Astrocyte (in vitro differentiated cells and primary cell): ENCODE results near the gene GABBR2. TPM values are rescaled to one million over a fixed set of nuclear protein-coding genes. Genes with fewer than 3 reads are reported as not detected.

ENCODE experiments used
- DNase-seq: peaks from one replicate; pipeline ENCODE4 v3.0.0-alpha.2; 2010; ENCODE audit warnings: low read depth
- FAIRE-seq: peaks from 2 replicates; lab custom pipeline; 2011; peaks lifted over from hg19 to GRCh38; lab: Jason Lieb, UNC
- H2AFZ ChIP-seq: 2 replicates; pipeline ENCODE4 v1.6.0; 2012; ENCODE audit warnings: low read depth, low read length, inconsistent platforms
- H3K27ac ChIP-seq: 2 replicates; pipeline ENCODE4 v1.5.1; 2011; ENCODE audit warnings: low read depth, low read length, inconsistent platforms
- H3K27me3 ChIP-seq: 2 replicates; pipeline ENCODE4 v1.6.0; 2011; ENCODE audit warnings: low read length, inconsistent platforms; ENCODE audit not compliant: insufficient read depth
- H3K36me3 ChIP-seq: 2 replicates; pipeline ENCODE4 v1.5.1; 2011; ENCODE audit warnings: low read length, inconsistent platforms; ENCODE audit not compliant: insufficient read depth
- H3K4me1 ChIP-seq: 2 replicates; pipeline ENCODE4 v1.5.1; 2011; ENCODE audit warnings: low read length, inconsistent platforms; ENCODE audit not compliant: insufficient read depth
- H3K4me2 ChIP-seq: 2 replicates; pipeline ENCODE4 v1.6.0; 2012; ENCODE audit warnings: low read length, inconsistent platforms
- H3K4me3 ChIP-seq: 2 replicates; pipeline ENCODE4 v1.5.1; 2011; ENCODE audit warnings: low read depth, mild to moderate bottlenecking, low read length, inconsistent platforms; ENCODE audit not compliant: insufficient read depth
- H3K79me2 ChIP-seq: 2 replicates; pipeline ENCODE4 v1.6.0; 2012; ENCODE audit warnings: mild to moderate bottlenecking, low read length, inconsistent platforms; ENCODE audit not compliant: insufficient read depth
- H3K9ac ChIP-seq: 2 replicates; pipeline ENCODE4 v1.6.0; 2012; ENCODE audit warnings: mild to moderate bottlenecking, low read length, inconsistent platforms
- H3K9me3 ChIP-seq: 2 replicates; pipeline ENCODE4 v1.5.1; 2012; ENCODE audit warnings: low read depth, mild to moderate bottlenecking, low read length, inconsistent platforms; ENCODE audit not compliant: insufficient read depth
- H4K20me1 ChIP-seq: 2 replicates; pipeline ENCODE4 v1.6.0; 2012; ENCODE audit warnings: low read length, inconsistent platforms; ENCODE audit not compliant: insufficient read depth
- H3K27ac Mint-ChIP-seq: one replicate; pipeline ENCODE4 v1.8.0; 2021; ENCODE audit warnings: mild to moderate bottlenecking, mixed read lengths; ENCODE audit not compliant: unreplicated experiment
- H3K27me3 Mint-ChIP-seq: one replicate; pipeline ENCODE4 v1.8.0; 2021; ENCODE audit warnings: low read depth, mixed read lengths; ENCODE audit not compliant: unreplicated experiment
- H3K36me3 Mint-ChIP-seq: one replicate; pipeline ENCODE4 v1.8.0; 2021; ENCODE audit warnings: low read depth, mixed read lengths; ENCODE audit not compliant: unreplicated experiment
- H3K4me1 Mint-ChIP-seq: one replicate; pipeline ENCODE4 v1.8.0; 2021; ENCODE audit warnings: low read depth, mixed read lengths; ENCODE audit not compliant: unreplicated experiment
- H3K4me3 Mint-ChIP-seq: one replicate; pipeline ENCODE4 v1.8.0; 2021; ENCODE audit warnings: mild to moderate bottlenecking, moderate library complexity, mixed read lengths; ENCODE audit not compliant: unreplicated experiment
- H3K9me3 Mint-ChIP-seq: one replicate; pipeline ENCODE4 v1.8.0; 2021; ENCODE audit warnings: mild to moderate bottlenecking, mixed read lengths; ENCODE audit not compliant: unreplicated experiment
- EZH2 ChIP-seq: IDR thresholded peaks from 2 replicates; pipeline ENCODE4 v1.6.1; 2012; ENCODE audit warnings: mild to moderate bottlenecking, low read length, inconsistent platforms; ENCODE audit not compliant: insufficient read depth
- total RNA-seq: library from RNA; stranded (reverse); gene quantifications from 2 replicates; pipeline ENCODE4 v1.2.1, GENCODE V29; 2021
- TF ChIP-seq, protein P1 (sequence below): IDR thresholded peaks from 2 replicates; pipeline ENCODE4 v1.5.1; 2011; ENCODE audit warnings: low read depth, mild to moderate bottlenecking, inconsistent platforms, low read length, moderate library complexity; ENCODE audit not compliant: insufficient read depth

The GABBR2 gene
- total RNA-seq, 1 donor from 2014 or later: 2.0 TPM

GRCh38 chr9:98333703-98334582 lies 374.8 kb downstream of the GABBR2 start:
- Histone ChIP-seq H3K36me3 (no peaks in the 10 kb centered on the region), H3K9me3 (no peaks in the 10 kb centered on the region), H3K27ac (no peak overlapping the region), H3K27me3 (no peaks in the 10 kb centered on the region), H3K9ac (no peak overlapping the region), H3K79me2 (no peaks in the 10 kb centered on the region), H2AFZ (no peak overlapping the region), H3K4me3 (no peak overlapping the region), H3K4me1 (peaks cover 5% of the 10 kb centered on the region), H4K20me1 (no peaks in the 10 kb centered on the region), H3K4me2 (peak overlapping the region; percentile 53)
- H3K9me3 Mint-ChIP-seq: no peaks in the 10 kb centered on the region
- H3K27me3 Mint-ChIP-seq: peaks cover 8% of the 10 kb centered on the region
- no peak overlapping the region for H3K4me3 Mint-ChIP-seq
- no peaks in the 10 kb centered on the region for H3K36me3 Mint-ChIP-seq
- TF ChIP-seq, protein P1, sequence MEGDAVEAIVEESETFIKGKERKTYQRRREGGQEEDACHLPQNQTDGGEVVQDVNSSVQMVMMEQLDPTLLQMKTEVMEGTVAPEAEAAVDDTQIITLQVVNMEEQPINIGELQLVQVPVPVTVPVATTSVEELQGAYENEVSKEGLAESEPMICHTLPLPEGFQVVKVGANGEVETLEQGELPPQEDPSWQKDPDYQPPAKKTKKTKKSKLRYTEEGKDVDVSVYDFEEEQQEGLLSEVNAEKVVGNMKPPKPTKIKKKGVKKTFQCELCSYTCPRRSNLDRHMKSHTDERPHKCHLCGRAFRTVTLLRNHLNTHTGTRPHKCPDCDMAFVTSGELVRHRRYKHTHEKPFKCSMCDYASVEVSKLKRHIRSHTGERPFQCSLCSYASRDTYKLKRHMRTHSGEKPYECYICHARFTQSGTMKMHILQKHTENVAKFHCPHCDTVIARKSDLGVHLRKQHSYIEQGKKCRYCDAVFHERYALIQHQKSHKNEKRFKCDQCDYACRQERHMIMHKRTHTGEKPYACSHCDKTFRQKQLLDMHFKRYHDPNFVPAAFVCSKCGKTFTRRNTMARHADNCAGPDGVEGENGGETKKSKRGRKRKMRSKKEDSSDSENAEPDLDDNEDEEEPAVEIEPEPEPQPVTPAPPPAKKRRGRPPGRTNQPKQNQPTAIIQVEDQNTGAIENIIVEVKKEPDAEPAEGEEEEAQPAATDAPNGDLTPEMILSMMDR: no peak
- no peak for TF ChIP-seq EZH2
- H3K27ac Mint-ChIP-seq: peak overlapping the region; percentile 49
- peaks cover 11% of the 10 kb centered on the region for H3K4me1 Mint-ChIP-seq
- peak; percentile 87 for FAIRE-seq
- peak; percentile 79 for DNase-seq

DNA sequence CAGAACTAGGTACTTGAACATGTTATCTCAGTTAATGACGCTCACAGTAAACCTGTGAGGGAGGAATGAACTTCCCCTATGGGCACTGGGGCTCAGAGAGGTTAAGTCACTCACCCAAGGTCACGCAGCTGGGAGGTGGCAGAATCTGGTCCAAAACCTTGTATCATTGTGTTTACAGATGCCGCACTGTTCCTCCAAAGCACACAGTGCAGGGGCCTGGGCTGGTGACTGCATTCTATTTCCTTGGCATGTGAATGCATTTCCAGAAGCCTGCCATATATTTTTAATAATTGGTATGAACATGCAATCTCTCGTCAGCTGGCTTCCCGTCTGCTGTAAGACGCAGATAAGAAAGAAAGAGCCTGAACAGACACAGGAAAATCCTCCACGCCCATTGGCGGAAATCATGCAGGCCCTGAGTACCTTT lies 376.3 kb downstream of the GABBR2 start:
- Histone ChIP-seq H3K36me3 (no peaks in the 10 kb centered on the region), H4K20me1 (no peaks in the 10 kb centered on the region), H2AFZ (no peak overlapping the region), H3K79me2 (no peaks in the 10 kb centered on the region), H3K4me2 (no peak overlapping the region), H3K27me3 (no peaks in the 10 kb centered on the region), H3K9me3 (no peaks in the 10 kb centered on the region), H3K27ac (no peak overlapping the region), H3K4me3 (no peak overlapping the region), H3K9ac (no peak overlapping the region), H3K4me1 (peaks cover 9% of the 10 kb centered on the region)
- H3K4me3 Mint-ChIP-seq: no peak overlapping the region
- no peak for DNase-seq
- no peak for FAIRE-seq
- TF ChIP-seq, protein P1: no peak
- TF ChIP-seq EZH2: no peak
- H3K4me1 Mint-ChIP-seq: peaks cover 11% of the 10 kb centered on the region
- no peaks in the 10 kb centered on the region for H3K36me3 Mint-ChIP-seq
- no peak overlapping the region for H3K27ac Mint-ChIP-seq
- H3K9me3 Mint-ChIP-seq: no peaks in the 10 kb centered on the region
- H3K27me3 Mint-ChIP-seq: peaks cover 8% of the 10 kb centered on the region
